Measurements from ENCODE around the gene C7orf57.
"Not testable (repeated sequence)": the region's sequence is repeated elsewhere in the genome, so short reads cannot be mapped to it uniquely, and the experiment has no call there.

The C7orf57 gene

DNA sequence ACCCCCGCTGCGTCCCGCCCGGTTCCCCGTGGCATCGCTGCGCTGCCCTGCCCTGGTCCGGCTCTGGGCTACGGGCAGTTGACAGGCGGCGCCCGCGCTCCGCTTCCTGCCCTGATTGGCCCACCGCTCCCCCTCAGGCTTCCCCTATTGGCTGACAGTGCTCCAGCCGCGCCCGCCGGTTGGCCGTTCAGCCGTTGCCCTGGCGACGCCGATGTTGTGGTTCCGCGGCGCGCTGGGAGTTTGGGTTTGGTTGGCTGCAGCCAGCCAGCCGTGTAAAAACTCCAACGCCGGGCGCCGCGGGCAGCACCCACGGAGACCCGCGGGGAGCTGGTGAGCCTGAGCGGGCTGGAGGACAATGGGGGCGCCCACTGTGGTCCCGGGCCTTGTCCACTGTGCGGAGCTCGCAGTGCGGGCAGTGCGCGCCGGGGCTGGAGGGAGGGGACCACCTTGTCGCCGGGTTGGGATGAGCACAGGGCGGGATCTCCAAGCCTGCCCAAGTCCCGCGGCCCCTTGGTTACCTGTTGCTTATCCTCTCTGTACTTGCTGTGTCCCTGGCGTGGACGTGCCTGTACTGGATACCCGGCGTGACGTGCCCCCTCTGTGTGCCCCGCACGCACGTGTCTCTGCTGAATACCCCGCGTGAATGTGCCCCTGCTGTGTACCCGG lies at the start of gene C7orf57:
C7orf57 (plus strand) TSS at position 243 of the 666 bp plus-strand sequence. CDS start 766 bp downstream, outside the sequence.
- DNase-seq (ENCODE audit: low read depth) = peak; percentile 70

DNA sequence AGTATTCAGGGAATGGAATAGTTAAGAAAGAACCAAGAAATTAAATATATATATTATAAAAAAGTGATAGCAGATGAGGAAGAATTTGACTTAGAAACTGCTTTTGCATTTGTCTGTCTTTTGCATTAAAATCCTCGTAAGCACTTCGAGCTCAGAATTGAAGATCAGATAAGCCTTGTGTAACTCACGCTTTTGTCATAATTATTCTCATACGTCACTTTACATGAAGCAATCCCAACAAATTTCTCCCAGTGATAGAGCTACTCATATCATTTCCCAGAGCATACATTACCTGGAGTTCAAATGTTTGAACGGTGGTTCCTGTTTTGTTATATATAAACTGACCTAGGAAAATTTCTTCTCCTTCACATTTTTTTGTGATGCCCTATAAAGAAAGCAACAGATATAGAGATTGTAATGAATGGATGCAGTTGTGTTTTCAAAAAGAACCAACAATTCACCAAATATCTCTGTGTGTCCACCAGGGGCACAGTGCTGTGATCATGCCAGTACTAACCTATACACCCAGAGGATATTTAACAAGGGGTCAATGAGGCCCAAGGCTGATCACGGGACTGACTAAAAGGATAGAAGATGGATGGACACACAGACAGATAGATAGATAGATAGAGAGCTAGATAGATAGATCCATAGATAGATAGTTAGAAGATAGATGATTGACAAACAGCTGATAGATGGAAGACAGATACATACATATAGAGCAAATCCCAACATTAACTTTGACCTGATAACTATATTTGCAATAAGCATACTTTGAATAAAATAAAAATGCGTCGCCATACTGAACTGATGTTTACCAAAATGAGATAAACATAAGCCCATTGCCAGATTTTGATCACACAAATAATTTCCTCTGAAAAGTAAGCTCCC lies 46.6 kb upstream of the C7orf57 start:
- DNase-seq (ENCODE audit: low read depth) = no peak

DNA sequence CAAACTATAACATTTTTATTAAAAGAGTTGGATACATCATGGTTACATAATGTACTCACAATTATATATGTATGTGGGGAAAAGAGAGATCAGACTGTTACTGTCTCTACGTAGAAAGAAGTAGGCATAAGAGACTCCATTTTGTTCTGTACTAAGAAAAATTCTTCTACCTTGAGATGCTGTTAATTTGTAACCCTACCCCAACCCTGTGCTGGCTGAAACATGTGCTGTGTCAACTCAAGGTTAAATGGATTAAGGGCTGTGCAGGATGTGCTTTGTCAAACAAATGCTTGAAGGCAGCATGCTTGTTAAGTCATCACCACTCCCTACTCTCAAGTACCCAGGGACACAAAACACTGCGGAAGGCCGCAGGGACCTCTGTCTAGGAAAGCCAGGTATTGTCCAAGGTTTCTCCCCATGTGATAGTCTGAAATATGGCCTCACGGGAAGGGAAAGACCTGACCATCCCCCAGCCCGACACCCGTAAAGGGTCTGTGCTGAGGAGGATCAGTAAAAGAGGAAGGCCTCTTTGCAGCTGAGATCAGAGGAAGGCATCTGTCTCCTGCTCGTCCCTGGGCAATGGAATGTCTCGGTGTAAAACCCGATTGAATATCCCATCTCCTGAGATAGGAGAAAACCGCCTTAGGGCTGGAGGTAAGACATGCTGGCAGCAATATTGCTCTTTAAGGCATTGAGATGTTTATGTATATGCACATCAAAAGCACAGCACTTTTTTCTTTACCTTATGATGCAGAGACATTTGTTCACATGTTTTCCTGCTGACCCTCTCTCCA lies 45.5 kb upstream of the C7orf57 start:
- not testable (repeated sequence) for DNase-seq (ENCODE audit: low read depth)

DNA sequence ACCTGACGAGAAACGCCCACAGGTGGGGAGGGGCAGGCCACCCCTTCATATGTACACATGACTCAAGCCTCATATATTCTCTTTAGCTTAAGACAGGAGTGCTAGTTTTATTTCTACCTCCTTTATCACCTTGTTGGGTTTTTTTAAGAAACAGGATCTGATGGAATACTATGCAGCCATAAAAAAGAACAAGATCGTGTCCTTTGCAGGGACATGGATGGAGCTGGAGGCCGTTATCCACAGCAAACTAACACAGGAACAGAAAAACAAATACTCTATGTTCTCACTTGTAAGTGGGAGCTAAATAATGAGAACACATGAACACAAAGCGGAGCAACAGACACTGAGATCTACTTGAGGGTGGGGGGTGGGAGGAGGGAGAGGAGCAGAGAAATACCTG lies 44.8 kb upstream of the C7orf57 start:
- no peak for DNase-seq (ENCODE audit: low read depth)

DNA sequence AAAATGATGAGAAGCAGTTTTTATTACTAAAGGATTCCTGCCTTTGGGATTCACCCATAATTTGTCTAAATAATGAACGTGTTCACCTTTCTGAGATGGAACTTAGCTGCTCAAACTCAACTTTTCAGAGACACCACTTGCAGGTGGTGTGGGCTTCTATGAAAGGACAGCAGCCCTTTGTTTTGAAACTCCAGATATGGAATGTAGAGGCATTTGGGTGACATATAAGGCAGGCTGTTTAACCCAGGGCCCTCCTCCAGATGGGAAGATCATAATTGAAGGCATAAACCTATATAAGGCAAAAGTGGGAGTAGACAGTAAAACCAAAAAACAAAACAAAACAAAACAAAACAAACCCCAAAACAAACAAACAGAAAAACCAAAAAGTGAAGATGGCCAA lies 44.1 kb upstream of the C7orf57 start:
- DNase-seq (ENCODE audit: low read depth) = no peak

DNA sequence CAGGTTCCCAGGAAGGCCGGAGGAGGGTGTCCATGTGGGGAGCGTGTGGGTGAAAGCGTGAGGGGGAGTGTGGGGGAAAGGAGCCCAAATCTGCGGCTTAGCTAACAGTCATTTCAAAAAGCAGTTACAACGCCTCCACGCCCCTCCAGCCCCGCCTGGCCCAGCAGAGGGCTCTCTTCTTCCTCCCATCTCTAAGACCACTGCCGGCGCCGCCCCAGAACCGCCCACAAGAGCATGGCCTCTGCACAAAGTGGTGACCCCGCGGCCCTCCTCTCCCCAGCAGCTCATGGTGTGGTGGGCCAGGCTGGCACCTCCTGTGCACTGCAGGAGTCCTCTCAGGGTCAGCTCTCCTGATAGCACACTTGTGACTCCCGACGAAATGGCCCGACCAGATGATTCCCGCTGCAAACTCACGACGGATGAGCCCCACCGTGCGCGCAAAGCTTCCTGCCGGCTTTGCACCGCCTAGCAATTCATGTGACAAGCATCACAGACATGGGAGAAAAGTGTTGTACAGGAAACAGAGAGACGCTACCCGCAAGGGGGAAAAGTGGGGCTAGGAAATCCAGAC lies 43.5 kb upstream of the C7orf57 start:
- no peak for DNase-seq (ENCODE audit: low read depth)

DNA sequence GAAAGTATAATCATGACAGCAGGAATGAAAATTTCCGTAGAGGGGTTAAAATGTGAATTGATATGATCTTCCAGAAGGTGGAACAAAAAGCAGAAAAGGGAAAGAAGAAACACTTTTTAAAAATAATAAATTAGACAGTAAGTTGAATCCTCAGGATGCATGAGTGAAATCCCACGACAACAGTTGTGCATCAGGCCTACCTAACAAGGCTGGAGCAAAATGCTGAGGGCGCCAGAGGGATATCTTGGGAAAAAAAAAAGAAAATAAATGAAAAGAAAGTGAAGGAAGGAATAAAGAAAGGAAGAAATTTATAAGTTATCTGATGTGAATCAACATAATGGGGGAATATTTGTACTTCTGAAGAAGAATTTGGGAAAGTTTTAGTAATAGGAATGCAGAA lies 42.9 kb upstream of the C7orf57 start:
- no peak for DNase-seq (ENCODE audit: low read depth)

DNA sequence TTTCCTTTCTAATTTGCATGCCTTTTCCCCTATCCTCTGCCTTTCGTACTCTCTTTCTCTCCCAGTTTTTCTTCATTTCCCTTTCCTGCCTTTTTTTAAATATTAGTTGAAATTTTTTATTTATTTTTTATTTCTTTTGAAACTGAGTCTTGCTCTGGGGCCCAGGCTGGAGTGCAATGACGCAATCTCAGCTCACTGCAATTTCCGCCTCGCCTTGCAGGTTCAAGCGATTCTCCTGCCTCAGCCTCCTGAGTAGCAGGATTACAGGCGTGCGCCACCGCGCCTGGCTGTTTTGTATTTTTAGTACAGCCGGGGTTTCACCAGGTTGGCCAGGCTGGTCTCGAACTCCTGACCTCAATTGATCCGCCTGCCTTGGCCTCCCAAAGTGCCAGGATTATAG lies 35.9 kb upstream of the C7orf57 start:
- no peak for DNase-seq (ENCODE audit: low read depth)

DNA sequence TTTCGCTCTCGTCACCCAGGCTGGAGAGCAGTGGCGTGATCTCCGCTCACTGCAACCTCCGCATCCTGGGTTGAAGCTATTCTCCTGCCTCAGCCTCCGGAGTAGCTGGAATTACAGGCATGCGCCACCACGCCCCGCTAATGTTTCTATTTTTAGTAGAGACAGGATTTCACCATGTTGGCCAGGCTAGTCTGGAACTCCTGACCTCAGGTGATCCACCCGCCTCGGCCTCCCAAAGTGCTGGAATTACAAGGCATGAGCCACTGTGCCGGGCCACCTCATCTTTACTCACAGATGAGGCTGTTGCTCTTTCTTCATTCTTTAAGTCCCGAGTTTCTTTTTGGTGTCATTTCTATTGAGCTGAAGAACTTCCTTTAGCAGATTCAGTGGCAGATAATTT lies 35.2 kb upstream of the C7orf57 start:
- DNase-seq (ENCODE audit: low read depth) = not testable (repeated sequence)

DNA sequence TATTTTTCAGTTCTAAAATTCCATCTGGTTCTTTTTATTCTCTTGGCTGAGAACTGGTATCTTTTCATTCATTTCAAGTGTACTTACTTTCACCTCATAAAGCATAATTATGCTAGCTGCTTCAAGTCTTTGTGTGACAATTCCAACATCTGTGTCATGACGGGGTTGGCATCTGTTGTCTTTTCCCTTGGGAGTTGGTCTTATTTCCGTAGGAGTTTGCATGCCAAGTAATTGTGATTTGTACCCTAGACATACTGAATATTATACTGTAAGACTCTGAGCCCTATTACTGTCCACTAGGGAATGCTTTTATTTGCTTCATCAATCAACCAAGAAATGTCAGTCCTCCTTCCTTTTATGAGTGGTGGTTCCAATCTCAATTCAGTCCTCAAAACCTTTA lies 31.3 kb upstream of the C7orf57 start:
- DNase-seq (ENCODE audit: low read depth) = no peak

DNA sequence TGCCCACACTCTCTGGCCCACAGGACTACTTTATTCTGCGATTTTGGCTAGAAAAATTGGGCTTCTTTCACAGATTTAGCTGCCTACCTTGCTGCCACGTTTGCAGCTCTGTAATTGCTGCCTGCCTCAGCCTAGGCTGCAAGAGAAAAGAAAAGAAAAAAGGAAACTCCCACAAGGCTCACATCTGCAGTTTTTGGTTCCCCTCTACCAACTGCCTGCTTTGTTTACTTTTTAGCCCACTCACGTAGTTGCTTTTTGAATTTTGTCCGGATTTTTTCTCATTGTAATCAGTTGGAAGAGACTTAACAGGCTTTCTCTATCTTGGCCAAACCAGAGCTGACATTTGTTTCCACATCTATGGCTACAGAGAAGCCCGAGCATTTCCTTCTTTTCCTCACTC lies 30.7 kb upstream of the C7orf57 start:
- DNase-seq (ENCODE audit: low read depth) = no peak

DNA sequence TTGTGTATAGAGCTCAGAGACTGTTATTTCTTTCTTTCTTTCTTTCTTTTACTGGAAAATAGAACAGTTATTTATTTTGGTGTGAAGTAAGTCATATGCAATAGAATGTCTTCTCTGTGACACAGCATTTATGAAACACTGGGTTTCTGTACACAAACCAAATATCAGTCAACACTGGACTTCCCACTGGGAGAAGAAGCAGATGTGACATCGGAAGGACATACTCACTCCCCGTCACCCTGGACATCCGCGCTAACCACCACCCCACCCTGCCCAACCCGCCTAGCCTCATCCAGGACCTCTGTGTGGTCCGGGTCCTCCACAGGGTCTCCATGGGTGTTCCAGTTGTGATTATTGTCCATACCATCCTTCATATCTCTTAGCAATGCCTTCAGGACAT lies 28.5 kb upstream of the C7orf57 start:
- no peak for DNase-seq (ENCODE audit: low read depth)

DNA sequence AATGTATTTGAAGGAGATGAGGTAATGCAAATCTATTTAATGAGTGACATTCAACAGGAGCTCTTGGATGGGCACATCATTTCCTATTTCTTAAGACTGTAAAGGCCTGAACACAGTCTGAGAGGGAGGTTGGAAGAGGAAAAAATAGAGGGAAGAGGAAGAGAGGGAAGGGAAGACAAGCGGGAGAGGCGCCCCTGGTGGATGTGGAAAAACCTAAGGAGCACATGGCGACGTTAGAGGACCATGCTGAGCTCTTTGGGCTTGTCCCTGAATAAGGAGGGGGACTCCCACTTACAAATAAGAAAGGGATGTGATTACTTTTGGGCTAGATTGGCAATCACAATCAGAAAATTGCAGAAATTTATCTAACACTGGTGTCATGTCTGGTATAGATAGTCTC lies 26.1 kb upstream of the C7orf57 start:
- no peak for DNase-seq (ENCODE audit: low read depth)

DNA sequence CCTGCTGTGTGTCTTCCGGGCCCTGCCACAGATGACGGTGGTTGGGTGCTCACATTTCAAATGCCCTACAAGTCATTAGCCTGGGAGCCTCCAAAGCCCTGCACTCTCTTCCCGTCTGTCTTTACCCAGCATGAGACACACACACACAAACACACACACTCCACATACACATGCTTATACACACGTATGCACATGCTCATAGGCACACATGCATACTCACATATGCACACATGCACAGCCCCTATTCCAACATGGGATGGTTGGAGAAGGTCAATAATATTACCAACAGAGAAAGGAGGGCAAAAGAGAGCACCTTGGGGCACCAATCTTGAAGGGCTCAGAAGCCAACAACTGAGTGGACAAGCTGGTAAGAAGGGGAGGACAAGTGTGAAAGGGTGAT lies 25.4 kb upstream of the C7orf57 start:
- no peak for DNase-seq (ENCODE audit: low read depth)

DNA sequence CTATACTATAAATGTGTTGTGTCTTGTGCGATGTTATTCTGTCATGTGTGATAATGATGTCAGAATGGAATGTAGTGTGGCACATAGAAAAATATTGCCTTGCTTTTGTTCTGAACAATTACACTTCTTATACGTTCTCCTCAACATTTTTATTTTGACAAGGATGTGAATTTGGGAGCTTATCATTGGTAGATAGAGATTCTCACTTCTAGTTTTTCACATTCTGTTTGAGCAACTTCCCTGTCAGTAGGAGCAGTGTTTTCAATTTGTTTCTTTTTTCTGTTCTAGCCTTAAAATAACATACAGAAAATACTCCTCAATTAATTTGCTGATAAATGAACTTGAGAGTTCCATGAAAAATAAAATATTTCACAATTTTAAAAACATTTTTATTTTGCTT lies 24.0 kb upstream of the C7orf57 start:
- no peak for DNase-seq (ENCODE audit: low read depth)

DNA sequence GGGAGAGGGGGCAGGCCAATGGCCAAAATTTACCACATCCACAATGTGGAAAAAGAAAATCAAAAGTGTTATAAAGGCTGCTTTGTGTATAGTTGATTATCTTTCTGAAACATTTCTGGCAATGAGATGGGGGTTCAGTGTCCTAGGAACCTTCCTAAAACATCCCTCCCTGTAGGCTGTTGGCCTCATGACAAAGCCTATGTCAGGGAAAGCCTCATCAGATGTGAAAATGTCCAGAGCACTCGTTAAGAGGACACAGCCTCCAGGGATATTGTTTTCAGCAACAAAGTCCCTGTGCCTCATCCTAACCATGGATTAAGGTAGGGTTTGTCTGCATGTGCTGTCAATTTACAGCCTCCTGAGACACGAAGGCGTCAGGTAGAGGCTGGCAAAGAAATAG lies 23.4 kb upstream of the C7orf57 start:
- no peak for DNase-seq (ENCODE audit: low read depth)

DNA sequence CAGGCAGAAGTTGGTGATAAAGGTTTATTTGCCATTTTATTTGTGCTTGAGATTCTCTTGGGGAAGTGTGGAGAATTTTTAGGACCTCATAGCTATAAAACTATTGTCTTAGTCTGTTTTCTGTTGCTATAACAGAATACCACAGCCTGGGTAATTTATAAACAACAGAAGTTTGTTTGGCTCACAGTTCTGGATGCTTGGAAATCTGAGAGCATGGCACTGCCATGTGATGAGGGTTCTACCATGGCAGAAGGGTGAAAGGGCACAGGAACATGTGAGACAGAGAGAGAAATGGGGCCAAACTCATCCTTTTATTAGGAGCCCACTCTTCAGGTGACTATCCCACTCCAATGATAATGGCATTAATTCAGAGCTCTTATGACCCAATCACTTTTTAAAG lies 18.7 kb upstream of the C7orf57 start:
- no peak for DNase-seq (ENCODE audit: low read depth)

DNA sequence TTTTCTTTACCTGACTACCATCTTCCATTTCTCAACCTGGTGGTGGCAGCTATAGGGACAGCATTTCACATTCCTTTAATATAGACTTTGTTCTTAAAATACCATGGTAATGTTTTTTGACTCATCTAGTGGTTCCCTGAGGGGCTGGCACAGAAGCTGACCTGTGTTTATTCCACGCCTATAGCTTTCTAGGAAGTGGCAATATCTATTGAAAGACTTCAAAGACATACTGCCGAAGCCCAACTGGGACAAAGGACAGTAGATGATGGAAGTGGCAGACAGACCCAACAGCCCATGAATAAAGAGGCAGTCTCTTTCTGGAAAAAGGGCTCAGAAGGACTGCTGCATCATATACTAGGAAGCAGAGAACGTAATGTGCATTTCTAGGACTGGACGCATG lies 17.7 kb upstream of the C7orf57 start:
- no peak for DNase-seq (ENCODE audit: low read depth)

DNA sequence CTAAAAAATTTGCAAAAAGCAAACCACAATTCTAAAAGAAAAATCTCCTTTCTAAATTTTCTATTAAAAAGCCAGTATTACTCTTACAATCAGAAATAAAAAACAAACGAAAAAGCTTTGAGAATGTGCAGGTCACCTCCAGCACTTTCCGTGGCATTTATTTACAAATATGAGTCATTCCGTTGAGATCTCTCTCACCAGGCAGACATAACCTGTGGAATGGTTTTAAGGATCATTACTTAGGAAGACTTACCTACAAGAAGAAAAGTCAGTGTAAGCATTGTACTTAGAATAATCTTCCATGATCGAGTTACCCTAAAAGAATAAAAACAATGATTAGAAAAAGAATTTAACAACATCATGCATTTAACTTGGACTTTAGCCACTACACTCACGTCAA lies 9.7 kb upstream of the C7orf57 start:
- no peak for DNase-seq (ENCODE audit: low read depth)

DNA sequence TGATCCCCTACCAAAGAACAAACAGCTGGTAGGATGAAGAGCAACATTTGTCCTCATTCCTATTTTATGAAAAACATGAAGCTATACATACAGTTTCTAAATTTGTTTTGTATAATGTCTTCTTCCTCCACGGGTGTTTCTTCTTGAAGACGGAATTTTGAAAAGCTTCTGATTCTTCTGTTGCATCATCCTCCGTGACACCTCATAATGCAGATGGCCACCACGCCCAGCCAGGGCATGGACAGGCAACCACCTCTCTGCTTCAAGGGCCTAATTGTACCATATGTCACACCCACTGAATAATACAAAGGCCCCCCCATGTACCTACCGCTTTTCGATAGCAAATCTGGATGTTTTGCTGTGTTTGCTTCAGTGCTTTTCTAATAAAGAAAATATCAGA lies 6.4 kb upstream of the C7orf57 start, which contains the start of gene SUN3:
SUN3 (minus strand) TSS at position 170 of the 400 bp plus-strand sequence; CDS start at position 1, 169 bp downstream.
- no peak for DNase-seq (ENCODE audit: low read depth)

DNA sequence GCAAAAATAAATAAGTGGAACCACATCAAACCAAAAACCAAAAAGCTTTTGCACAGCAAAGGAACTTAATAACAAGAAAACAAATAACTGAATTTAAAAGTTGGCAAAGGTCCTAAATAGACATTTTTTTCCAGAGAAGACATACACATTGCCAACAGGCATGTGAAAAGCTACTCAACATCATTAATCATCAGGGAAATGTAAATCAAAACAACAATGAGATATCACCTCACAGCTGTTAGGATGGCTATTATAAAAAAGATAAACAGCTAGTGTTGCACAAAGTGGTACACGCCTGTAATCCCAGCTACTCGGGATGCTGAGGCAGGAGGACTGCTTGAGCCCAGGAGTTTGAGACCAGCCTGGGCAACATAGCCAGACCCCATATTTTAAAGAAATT lies 4.2 kb upstream of the C7orf57 start:
- DNase-seq (ENCODE audit: low read depth) = no peak

DNA sequence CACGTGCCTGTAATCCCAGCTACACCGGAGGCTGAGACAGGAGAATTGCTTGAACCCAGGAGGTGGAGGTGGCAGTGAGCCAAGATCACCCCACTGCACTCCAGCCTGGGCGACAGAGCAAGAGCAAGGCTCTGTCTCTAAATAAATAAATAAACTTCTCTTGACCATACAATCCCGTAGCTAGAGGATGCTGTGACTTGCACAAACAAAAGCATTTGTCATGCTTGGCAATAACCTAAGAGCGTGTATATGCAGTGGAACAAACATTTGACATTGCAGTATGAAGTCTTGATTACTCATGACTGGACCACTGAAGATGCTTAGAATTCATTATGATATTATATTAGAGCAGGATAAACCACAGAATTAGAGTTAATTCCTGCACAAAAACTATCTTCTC lies 1.4 kb upstream of the C7orf57 start:
- no peak for DNase-seq (ENCODE audit: low read depth)

All from GM04504 (cell line).